Occipital lobe (tissue), 2 donors: ENCODE results near the gene RNPS1. TPM values are rescaled to one million over a fixed set of nuclear protein-coding genes. Genes with fewer than 3 reads are reported as not detected.

Experiments
- DNase-seq: peaks from one replicate; lab custom pipeline; 2025; lab: John Stamatoyannopoulos, UW
- total RNA-seq: library from RNA; depleted of rRNA; stranded (reverse); fragments of >200 nt; gene quantifications from one replicate; pipeline ENCODE4 v1.2.3, GENCODE V29; 2014

The RNPS1 gene
- total RNA-seq, 1 donor from 2014 or later = 66.8 TPM

DNA sequence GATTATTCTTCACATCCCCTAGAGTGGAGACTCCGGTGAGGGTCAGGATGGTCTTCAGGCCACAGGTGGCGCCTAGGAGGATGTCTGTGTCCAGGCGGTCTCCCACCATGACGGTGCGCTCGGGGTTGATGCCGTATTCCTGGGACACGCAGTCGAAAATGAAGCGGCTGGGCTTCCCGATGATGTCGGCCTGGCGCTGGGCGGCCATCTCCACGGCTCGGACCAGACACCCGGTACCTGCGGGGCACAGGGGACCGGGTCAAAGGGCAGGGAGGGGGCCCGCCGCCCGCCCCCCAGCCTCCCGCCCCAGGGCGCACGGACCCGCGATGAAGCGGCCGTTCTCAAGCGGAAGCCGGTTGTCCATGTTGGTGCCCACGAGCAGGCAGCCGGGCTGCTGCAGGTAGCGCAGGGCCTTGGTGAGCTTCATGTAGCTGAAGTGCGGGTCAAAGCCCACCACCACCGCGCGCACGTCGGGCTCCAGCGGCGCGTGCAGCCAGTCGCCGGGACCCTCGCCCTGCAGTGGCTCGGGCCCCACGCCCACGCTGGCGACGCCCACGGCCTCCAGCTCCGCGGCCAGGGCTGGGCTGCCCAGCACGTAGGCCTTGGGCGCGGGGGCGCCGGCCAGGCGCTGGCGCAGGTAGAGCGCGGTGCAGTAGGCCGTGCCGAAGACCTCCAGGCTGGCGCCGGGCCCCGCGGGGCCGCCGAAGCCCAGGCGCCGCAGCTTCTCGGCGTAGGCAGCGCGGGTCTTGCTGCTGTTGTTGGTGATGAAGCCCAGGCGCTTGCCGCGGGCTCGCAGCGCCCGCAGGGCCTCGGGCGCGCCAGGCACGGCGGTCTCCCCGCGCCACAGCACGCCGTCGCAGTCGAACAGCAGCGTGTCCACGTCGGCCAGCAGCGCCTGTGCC is 53.9 kb downstream of the RNPS1 start:
- DNase-seq = no peak

DNA sequence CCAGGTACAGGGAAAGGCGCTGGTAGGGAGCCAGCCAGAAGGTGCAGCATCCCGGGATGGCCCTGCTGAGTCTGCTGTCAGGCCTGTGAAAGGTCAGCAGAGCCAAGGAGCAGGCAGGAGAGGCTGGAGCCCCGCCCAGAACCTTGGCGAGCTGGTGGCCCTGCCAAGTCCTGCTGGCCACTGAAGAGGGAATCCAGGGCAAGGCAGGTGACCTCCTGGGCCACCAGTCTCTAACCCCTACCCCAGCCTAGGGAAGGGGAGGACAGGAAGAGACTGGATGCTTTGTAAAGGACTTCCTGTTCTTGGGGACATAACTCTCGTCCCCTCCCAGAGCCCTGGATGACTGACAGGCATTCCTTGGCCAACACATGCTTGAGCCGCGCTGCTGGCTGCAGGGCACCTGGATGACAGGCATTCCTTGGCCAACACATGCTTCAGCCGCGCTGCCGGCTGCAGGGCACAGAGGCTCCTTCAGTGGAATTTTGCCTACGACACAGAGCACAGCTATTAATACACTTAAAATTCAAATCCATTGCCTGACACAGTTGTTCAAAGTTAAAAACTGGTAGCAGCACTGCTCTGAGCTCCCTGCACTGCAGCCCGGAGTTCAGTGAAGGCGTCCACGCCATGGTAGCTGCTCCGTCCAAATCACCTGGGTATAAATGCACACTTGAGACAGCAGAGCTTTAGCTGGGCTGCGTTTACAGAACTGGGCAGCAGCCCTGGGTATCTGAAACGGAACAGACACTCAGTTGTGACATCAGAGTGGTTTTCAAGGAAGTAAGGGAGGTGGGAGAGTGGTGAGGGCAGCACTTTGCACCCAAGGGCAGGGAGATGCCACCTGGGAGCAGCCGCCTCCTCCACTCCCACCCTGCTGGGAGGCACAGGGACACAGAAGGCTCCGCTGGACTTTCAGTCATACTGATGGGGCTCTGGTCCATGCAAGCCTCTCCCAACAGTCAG is 55.3 kb downstream of the RNPS1 start:
- no peak for DNase-seq

DNA sequence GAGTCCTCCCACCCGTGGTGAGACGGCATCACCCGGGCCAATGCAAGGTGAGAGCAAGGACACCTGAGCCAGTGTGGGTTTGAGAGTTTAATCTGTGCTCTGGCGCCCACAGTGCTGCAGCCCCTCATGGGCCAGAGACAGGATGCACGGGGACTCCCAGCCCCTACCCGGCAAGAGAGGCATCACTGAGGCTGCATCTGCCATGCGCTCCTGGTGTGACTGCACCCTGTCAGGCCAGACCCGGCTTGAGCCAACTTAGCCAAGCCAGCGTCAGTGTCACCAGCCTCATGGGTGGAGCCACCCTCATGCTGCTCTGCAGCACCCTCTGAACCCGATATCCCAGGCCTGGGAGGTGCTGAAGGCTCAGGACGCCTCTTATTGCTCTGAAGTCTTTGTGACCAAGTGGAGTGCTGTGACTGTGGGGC is 56.0 kb downstream of the RNPS1 start:
- DNase-seq = no peak

DNA sequence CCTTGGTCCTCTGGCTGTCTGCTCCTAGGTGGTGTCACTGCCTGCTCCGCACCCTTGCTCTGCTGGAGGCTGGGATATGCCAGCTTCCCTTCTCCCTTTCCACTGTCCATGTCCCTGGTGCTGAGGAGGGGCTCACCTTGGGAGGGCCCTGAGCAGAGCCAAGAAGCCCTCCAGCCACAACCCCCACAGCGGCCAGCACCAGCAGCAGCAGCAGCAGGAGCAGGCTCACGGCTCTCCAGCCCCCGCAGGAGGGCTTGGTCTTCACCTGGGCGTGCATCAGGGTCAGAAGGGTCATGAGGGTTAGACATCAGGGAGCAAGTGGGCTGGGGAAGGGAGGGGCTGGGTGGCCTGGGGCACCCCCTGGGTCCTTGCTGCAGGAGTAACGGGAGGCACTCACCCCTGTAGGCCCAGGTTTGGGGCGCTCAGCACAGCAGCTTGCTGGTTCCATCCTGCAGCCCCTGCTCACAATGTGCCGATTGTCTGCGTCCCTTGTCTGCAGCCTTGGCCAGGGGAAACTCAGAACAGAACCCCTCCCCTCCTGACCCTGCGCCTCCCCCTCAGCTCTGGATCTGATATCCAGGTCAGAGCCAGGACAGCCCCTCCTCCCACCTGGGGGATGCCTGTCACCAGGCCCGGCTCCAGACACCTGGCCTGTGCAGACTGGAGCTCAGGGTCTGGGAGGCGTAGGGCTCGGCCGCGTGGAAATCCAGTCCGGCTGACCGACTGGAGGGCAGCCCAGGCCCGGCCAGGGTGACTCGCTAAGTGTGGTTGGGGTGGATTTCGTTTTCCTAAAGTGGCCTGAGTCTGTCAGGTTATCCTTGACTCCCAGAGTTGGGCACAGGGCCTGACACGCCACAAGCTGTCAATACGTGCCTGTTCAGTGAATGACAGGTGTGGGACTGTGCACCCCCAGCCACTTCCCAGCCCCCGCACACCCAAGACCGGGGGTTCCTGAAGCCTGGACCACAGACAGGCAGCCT is 57.2 kb downstream of the RNPS1 start, which contains the start of gene BRICD5:
Gene BRICD5, minus strand, starts transcription at position 478 of the 980 bp plus-strand sequence. Its CDS starts 30 bp downstream, at position 448.
- no peak for DNase-seq

DNA sequence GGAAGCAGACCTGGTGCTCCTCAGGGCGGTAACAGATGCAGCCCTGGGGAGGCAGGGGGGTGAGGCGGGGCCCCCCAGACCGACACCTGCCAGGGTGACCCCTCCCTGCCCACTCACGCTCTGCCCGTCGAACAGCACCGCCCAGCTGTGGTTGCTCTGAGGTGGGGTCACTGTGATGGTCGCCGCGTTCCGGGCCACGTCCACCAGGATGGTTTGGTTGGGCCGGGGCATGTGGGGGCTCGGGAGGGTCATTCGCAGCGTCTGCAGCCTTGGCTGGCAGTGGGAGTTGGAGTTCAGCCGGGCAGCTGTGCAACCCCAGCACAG is 58.0 kb downstream of the RNPS1 start:
- DNase-seq = no peak

DNA sequence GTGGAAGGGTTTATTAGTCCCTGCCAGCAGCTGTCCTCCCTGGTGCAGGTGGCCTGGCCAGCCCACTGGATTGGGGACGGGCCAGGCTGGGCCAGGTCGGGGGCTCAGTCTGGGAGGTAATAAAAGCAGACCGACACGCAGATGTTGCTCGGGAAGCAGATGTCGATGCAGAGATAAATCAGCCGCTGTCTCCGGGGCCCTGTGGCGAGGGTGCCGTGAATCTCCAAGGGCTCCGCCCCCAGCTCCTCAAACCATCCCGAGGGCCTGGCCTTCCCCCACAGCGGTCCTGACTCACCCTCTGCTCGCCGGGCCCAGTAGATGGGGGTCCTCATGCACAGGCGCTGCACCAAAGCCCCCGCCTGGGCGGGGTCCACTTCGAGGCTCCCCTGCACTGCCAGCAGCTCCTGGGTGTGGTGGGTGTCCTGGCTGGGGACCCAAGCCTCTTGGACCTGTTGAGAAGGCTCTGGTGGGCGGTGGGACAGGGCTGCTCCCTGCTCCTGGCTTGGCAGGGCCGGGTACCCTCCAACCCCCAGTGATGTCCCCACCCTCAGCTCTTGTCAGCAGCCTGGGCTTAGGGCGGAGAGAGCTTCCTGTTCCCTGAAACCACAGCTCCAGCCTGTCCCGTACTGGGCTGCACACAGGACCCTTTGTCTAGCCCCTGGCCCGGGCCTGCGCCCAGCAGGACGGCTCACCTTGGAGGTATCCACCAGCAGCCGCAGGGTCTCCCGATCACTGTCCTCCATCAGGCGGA is 58.5 kb downstream of the RNPS1 start:
- no peak for DNase-seq

DNA sequence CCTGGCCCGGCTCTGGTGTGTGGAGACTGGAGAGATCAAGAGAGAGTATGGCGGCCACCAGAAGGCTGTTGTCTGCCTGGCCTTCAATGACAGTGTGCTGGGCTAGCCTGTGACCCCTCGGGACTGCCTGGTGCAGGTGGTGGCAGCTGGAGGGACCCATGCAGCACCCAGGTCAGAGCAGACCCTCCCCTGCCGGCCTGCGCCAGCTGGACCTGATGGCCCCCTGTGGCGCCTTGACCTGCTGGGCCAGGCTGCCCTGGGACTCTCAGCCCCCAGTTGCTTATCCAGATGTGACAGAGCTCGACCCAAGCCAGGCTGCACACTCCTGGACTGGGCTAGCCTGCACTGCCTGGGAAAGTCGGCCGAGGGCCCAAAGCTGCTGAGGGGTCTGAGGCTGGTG is 59.2 kb downstream of the RNPS1 start:
- no peak for DNase-seq

DNA sequence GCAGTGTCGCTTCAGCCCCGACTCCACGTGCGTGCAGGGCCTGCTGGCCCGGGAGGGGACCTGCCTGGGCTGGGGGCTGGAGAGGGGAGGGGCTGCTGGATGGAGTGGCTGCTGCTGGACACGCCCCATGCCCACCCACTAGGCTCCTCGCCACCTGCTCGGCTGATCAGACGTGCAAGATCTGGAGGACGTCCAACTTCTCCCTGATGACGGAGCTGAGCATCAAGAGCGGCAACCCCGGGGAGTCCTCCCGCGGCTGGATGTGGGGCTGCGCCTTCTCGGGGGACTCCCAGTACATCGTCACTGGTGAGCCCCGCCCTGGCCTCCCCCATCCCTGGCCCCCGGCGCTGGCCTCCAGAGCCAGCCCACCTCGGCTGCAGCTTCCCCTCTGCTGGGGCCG is 59.6 kb downstream of the RNPS1 start:
- no peak for DNase-seq

DNA sequence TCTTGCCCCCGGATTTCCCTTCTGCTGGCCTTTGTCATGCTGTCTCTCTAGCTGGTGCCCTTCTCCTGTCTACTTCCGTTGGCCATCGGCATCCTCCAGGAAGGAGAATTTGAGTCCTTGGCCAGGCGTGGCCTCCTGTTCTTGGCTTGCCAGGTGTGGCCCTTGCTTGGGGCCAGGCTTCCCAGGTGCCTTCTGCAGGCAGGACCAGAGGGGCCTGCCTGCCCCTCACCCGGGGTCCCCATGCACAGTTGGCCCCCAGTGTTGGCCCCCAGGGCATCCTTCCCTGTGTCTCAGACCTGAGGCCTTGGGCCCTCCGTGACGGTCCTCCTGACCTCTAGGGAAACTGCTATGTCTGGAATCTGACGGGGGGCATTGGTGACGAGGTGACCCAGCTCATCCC is 60.1 kb downstream of the RNPS1 start:
- no peak for DNase-seq

DNA sequence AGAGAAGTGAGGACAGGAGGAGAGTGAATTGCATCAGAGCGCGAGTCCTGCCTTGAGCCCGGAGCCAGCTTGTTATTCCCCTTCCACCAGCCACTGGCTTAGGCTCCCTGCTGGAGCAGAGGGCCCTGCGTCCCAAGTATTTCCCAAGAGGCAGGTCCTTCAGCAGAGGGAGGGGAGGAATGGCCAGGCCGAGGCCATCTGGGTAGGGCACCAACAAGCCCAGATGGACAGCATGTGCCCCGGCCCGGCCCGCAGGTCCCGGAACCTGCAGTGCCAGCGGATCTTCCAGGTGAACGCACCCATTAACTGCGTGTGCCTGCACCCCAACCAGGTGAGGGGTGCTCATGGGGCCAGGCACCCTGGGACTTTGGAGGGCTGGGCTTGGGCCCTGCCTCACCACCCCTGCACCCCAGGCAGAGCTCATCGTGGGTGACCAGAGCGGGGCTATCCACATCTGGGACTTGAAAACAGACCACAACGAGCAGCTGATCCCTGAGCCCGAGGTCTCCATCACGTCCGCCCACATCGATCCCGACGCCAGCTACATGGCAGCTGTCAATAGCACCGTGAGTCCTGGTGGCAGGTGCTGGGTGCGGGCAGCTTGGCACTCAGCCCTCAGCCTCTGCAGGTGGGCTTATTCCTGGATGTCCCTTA is 61.0 kb downstream of the RNPS1 start:
- DNase-seq = no peak

DNA sequence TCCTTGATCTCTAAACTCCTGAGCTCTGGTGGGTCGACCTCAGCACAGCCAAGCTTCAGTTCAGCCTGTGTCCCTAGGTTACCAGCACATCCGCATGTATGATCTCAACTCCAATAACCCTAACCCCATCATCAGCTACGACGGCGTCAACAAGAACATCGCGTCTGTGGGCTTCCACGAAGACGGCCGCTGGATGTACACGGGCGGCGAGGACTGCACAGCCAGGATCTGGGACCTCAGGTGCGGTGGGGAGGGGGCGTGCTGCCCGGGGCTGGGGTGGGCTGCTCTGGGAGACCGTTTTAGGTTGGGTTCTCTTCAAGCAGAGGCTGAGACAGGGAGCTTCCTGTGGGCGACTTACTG is 61.5 kb downstream of the RNPS1 start:
- no peak for DNase-seq

DNA sequence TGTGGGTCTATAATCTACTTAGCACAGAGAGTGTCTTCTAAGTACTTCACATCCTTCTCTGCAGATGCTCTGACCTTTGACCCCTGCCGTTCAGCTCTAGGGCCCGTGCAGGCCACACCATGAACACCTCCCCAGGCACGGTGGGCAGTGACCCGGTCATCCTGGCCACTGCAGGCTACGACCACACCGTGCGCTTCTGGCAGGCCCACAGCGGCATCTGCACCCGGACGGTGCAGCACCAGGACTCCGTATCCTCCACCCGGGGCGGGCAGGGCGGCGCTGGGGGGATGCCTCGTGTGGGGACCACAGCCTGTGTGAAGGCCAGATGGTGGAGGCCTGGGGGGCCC is 62.0 kb downstream of the RNPS1 start:
- no peak for DNase-seq

DNA sequence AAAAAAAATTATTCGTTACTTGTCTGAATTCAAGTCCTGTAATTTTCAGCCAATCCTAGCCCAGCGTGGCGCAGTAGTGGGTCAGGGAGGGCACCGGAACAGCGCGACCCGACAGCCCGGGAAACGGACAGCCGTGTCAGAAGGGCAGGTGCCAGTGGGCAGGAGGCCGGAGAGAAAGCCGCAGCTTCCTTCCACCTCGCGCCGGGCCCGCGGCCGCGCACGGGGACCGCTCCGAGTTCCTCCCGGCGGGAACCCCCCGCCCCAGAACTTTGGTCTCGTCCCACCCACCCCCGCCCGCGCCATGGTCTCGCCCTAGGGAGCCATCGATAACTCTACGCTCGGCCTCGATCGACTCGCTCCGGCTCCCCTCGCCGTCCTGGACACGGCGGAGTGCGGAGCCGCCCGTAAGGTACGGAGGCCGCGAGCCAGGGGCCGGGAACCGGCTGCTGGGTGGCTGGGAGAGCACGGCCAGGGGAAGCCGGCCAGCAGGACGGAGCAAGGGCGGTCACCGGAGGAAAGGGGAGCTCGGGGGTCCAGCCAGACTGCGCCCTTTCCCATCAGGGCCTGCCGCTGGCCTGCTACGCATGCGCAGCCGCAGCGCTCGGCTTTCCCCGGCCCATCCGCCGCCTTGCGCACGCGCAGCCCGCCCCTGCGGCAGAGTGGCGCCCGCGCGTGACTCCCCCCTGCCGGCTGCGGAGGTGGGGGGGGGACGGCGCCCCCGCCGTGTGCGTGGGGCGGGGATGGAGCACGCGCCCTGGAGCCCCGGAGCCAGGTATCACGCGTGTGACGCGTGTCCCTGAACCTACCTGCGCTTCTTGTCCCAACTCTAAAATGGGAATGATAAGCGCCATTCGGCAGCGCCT is 62.6 kb downstream of the RNPS1 start, which contains the start of gene MLST8:
Gene MLST8, plus strand, starts transcription at position 351 of the 863 bp plus-strand sequence. CDS start 632 bp downstream, outside the sequence.
- DNase-seq = peak; percentile 85

DNA sequence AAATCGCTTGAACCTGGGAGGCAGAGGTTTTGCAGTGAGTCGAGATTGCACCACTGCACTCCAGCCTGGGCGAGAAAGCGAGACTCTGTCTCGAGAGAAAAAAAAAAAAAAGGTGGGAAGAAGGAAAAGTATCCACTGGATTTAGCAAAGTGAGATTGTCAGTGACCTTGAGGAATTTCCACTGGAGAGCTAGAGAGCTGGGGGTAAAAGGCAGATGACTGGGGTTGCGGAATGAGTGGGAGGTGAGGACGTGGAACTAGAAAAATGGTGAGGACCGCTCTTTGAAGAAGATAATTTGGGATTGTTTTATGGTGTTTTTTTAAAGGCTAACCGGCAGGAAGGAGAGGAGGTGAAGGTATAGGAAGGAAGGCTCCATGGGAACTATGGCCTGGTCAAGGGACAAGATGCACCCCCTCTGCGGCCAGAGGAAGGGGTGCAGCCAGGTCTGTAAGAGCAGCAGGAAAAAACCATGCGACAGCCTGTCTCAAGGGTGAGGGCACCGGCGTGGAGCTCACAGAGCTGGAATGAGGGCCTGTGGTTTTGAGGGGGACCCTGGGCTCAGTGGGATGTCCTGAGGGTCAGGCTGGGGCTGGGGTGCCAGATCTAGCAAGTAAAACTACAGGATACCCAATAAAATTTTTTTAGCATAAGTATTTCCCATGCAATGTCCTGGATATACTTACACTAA is 63.4 kb downstream of the RNPS1 start:
- DNase-seq = no peak
